Uterus (tissue), 4 donors: Measurements from ENCODE around the gene ST3GAL5. TPM values are rescaled to one million over a fixed set of nuclear protein-coding genes. Genes with fewer than 3 reads are reported as not detected.
A peak's percentile ranks its signal among the peaks of the same experiment; 100 is the strongest.

Experiments used
- DNase-seq, 2 donors: peaks; one replicate each; pipeline ENCODE4 v3.0.0-alpha.2; 2019 to 2020
- H3K27ac ChIP-seq, 2 donors: fragments of 200-600 bp; sonication (generic); 1 replicate in 1 of 2; 2 replicates in 1 of 2; pipeline ENCODE4 v1.5.1; 2016 to 2018
- H3K27me3 ChIP-seq, 2 donors: fragments of 200-600 bp; sonication (generic); one replicate each; pipeline ENCODE4 v1.5.1; 2018 to 2019; ENCODE audit warnings: control low read depth in 1 of 2
- H3K36me3 ChIP-seq, 2 donors: fragments of 200-600 bp; sonication (generic); one replicate each; pipeline ENCODE4 v1.5.1; 2019; ENCODE audit warnings: control low read depth in 1 of 2
- H3K4me1 ChIP-seq, 2 donors: fragments of 200-600 bp; sonication (generic); one replicate each; pipeline ENCODE4 v1.5.1; 2018 to 2019; ENCODE audit warnings: control low read depth in 1 of 2
- H3K4me3 ChIP-seq, 2 donors: fragments of 200-600 bp; sonication (generic); 1 replicate in 1 of 2; 2 replicates in 1 of 2; pipeline ENCODE4 v1.5.1; 2018 to 2019; ENCODE audit warnings: mild to moderate bottlenecking in 1 of 2
- H3K9me3 ChIP-seq, 2 donors: fragments of 200-600 bp; sonication (generic); one replicate each; pipeline ENCODE4 v1.5.1; 2019; ENCODE audit warnings: control low read depth in 1 of 2
- POLR2A ChIP-seq, 2 donors: fragments of 450-650 bp; IDR thresholded peaks; one replicate each; pipeline ENCODE4 v1.6.1; 2016; ENCODE audit warnings: antibody characterized with exemption in 2 of 2, mild to moderate bottlenecking in 1 of 2, moderate library complexity in 1 of 2
- intact Hi-C: fragments of 100-400 bp; cut with DNase I; formaldehyde crosslinking; loops from one replicate; pipeline ENCODE4 v1.15.1; 2023; ENCODE audit warnings: low total_unique reads
- total RNA-seq, 4 donors: library from RNA; depleted of rRNA in 3 of 4; stranded (reverse); fragments of >200 nt in 3 of 4; gene quantifications; one replicate each; pipeline versions ENCODE4 v1.1.0 to v1.2.4, GENCODE V29; 2014 to 2023
- TF ChIP-seq, protein P1 (sequence below), 4 experiments: fragments of 200-600 bp in 2 of 4; fragments of 450-650 bp in 2 of 4; sonication (generic) in 2 of 4; IDR thresholded peaks; one replicate each; pipeline ENCODE4 v1.5.1; 2016 to 2019; ENCODE audit warnings: antibody characterized with exemption in 4 of 4, mild to moderate bottlenecking in 2 of 4, moderate library complexity in 1 of 4
- donor health status: DM: yes; HTN: yes; CAD: no.

ST3GAL5 gene
- total RNA-seq, 4 donors from 2014 or later, result 12.3 to 52.9 (median 32.9) TPM

DNA sequence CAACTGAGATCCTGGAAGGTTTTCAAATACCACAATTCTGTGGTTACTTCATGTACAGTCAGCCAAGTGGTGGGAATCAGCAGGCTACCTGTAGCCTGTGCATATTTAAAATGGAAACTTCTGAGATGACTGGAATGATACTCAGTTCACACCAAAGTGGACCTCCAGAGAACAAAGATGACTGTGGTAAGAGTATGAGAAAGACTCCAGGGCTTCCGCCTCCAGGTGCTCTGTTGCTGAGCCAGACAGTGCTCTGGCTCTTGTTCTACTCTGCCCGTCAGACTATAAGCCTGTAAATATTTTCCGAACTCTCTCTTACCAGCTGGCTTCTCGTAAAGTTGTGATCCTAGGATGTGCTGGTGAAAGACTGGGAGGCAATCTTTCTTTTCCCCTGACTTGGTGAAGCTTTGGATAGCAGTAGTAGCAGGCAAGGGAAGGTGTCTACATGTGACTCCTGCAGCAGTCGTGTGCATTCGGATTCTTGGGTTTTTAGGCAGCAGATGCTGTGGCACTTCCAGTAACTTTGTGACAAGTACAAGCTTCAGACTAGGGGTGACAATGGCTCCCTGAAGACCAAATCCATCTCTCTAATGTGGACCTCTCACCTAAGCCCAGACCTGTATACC lies 23.1 kb downstream of the ST3GAL5 start:
- intact Hi-C loops, result no loop called here
- Histone ChIP-seq H3K9me3 (no peaks in the 10 kb centered on the region), H3K4me1 (peaks cover 0 to 3% of the 10 kb centered on the region in 2 donors), H3K27me3 (no peaks in the 10 kb centered on the region), H3K4me3 (no peak overlapping the region), H3K36me3 (no peaks in the 10 kb centered on the region), H3K27ac (peak overlapping the region; percentile 27 to 38)
- no peak for DNase-seq
- TF ChIP-seq POLR2A (IDR thresholded peaks at IDR 0.05), result no peak
- TF ChIP-seq, protein P1, sequence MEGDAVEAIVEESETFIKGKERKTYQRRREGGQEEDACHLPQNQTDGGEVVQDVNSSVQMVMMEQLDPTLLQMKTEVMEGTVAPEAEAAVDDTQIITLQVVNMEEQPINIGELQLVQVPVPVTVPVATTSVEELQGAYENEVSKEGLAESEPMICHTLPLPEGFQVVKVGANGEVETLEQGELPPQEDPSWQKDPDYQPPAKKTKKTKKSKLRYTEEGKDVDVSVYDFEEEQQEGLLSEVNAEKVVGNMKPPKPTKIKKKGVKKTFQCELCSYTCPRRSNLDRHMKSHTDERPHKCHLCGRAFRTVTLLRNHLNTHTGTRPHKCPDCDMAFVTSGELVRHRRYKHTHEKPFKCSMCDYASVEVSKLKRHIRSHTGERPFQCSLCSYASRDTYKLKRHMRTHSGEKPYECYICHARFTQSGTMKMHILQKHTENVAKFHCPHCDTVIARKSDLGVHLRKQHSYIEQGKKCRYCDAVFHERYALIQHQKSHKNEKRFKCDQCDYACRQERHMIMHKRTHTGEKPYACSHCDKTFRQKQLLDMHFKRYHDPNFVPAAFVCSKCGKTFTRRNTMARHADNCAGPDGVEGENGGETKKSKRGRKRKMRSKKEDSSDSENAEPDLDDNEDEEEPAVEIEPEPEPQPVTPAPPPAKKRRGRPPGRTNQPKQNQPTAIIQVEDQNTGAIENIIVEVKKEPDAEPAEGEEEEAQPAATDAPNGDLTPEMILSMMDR (IDR thresholded peaks at IDR 0.05), result no peak

- Histone ChIP-seq H3K36me3 (no peaks in the 10 kb centered on the region), H3K4me1 (peaks cover 0 to 3% of the 10 kb centered on the region in 2 donors), H3K27me3 (no peaks in the 10 kb centered on the region), H3K9me3 (no peaks in the 10 kb centered on the region), H3K27ac (no peak overlapping the region), H3K4me3 (no peak overlapping the region)
- intact Hi-C loops, result no loop called here
- DNase-seq, result no peak
- TF ChIP-seq, protein P1 (IDR thresholded peaks at IDR 0.05), result no peak
- no peak for TF ChIP-seq POLR2A (IDR thresholded peaks at IDR 0.05)
Measured at GRCh38 chr2:85864654-85865053, 24.1 kb downstream of the ST3GAL5 start.

- H3K4me1 ChIP-seq, result peaks cover 0 to 3% of the 10 kb centered on the region in 2 donors
- no peaks in the 10 kb centered on the region for H3K9me3 ChIP-seq
- no peak for DNase-seq
- intact Hi-C loops, result no loop called here
- no peak overlapping the region for H3K27ac ChIP-seq
- H3K4me3 ChIP-seq, result no peak overlapping the region
- H3K27me3 ChIP-seq, result no peaks in the 10 kb centered on the region
- no peaks in the 10 kb centered on the region for H3K36me3 ChIP-seq
- no peak for TF ChIP-seq POLR2A (IDR thresholded peaks at IDR 0.05)
- TF ChIP-seq, protein P1 (IDR thresholded peaks at IDR 0.05), result no peak
Measured at GRCh38 chr2:85862426-85862825, 26.4 kb downstream of the ST3GAL5 start.

DNA sequence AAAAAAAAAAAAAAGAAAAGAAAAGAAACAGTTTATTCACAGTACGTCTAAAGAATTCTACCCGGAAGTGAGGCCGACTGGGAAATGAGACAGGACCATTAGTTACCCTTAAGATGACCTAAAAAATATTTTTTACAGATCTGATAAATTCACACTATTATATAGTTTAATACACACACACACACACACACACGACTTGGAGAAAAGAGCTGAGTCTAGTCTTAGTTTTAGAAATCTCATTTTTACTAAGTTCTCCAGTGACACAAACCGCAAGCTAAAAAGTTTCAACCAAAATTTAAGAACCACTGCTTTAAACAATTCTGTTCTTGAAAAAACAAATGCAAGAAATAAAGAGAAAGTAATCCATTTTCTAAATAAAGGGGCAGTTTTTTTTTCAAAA lies 27.1 kb downstream of the ST3GAL5 start:
- intact Hi-C loops, result no loop called here
- Histone ChIP-seq H3K27me3 (no peaks in the 10 kb centered on the region), H3K4me1 (peaks cover 0 to 3% of the 10 kb centered on the region in 2 donors), H3K36me3 (no peaks in the 10 kb centered on the region), H3K9me3 (no peaks in the 10 kb centered on the region), H3K27ac (no peak overlapping the region), H3K4me3 (no peak overlapping the region)
- no peak for DNase-seq
- TF ChIP-seq POLR2A (IDR thresholded peaks at IDR 0.05), result no peak
- TF ChIP-seq, protein P1 (IDR thresholded peaks at IDR 0.05), result no peak

- intact Hi-C loops, result no loop called here
- Histone ChIP-seq H3K27ac (no peak overlapping the region), H3K36me3 (no peaks in the 10 kb centered on the region), H3K27me3 (no peaks in the 10 kb centered on the region), H3K4me3 (no peak overlapping the region), H3K9me3 (no peaks in the 10 kb centered on the region), H3K4me1 (peaks cover 0 to 3% of the 10 kb centered on the region in 2 donors)
- no peak for TF ChIP-seq POLR2A (IDR thresholded peaks at IDR 0.05)
- TF ChIP-seq, protein P1 (IDR thresholded peaks at IDR 0.05), result no peak
- no peak for DNase-seq
Measured at GRCh38 chr2:85861180-85861579, 27.6 kb downstream of the ST3GAL5 start.
